Endothelial cell of umbilical vein (primary cell): Measurements from ENCODE around the gene LAMA5.

ENCODE experiments used
- CTCF ChIP-seq, 2 donors: IDR thresholded peaks; 1 replicate in 1 of 2; 2 replicates in 1 of 2; pipeline ENCODE4 v1.5.1; 2011; ENCODE audit warnings: low read length in 2 of 2, mild to moderate bottlenecking in 2 of 2, moderate library complexity in 2 of 2, control low read depth in 1 of 2, inconsistent platforms in 1 of 2, low read depth in 1 of 2; ENCODE audit not compliant: insufficient read depth in 1 of 2; ENCODE audit errors: extremely low read depth in 1 of 2
- EZH2 ChIP-seq: IDR thresholded peaks from 2 replicates; pipeline ENCODE4 v1.6.1; 2012; ENCODE audit warnings: borderline replicate concordance, low read depth, mild to moderate bottlenecking, moderate library complexity, low read length, inconsistent platforms; ENCODE audit not compliant: severe bottlenecking
- GATA2 ChIP-seq: IDR thresholded peaks from 2 replicates; pipeline ENCODE4 v1.7.0; 2011; ENCODE audit warnings: low read depth, mild to moderate bottlenecking, moderate library complexity, mixed read lengths, low read length; ENCODE audit not compliant: insufficient read length, insufficient read depth
- JUN ChIP-seq: IDR thresholded peaks from 2 replicates; pipeline ENCODE4 v1.6.1; 2011; ENCODE audit warnings: borderline replicate concordance, low read depth; ENCODE audit not compliant: insufficient read length, insufficient read depth
- MAX ChIP-seq: IDR thresholded peaks from 2 replicates; pipeline ENCODE4 v1.6.1; 2011; ENCODE audit not compliant: insufficient read depth, insufficient read length
- POLR2A ChIP-seq: IDR thresholded peaks from 2 replicates; pipeline ENCODE4 v1.6.1; 2012; ENCODE audit warnings: low read depth, mild to moderate bottlenecking, control low read depth, low read length
- POLR2AphosphoS5 ChIP-seq: IDR thresholded peaks from 2 replicates; pipeline ENCODE4 v1.6.1; 2012; ENCODE audit warnings: low read depth, mild to moderate bottlenecking, control low read depth, low read length, moderate library complexity; ENCODE audit not compliant: insufficient read depth

GRCh38 chr20:62338294-62338620, 28.9 kb downstream of the LAMA5 start:
- TF ChIP-seq EZH2 (no peak), CTCF (IDR thresholded peaks at IDR 0.05; ENCODE audit: extremely low read depth in 1 of 2, insufficient read depth in 1 of 2, low read depth in 1 of 2, low read length in 2 of 2) (no peak), MAX (no peak), POLR2A (no peak), POLR2AphosphoS5 (no peak), JUN (no peak), GATA2 (no peak)
